Coronary artery (tissue), 2 donors: Measurements from ENCODE around the gene P2RX6.
"Not testable (repeated sequence)": the region's sequence is repeated elsewhere in the genome, so short reads cannot be mapped to it uniquely, and the experiment has no call there.

Experiments
- DNase-seq: peaks from one replicate; pipeline ENCODE4 v3.0.0-alpha.2; 2017; ENCODE audit warnings: low spot score
- H3K27ac ChIP-seq, 2 donors: fragments of 200-600 bp; sonication (generic); one replicate each; pipeline ENCODE4 v1.5.1; 2016 to 2019
- H3K4me3 ChIP-seq: fragments of 200-600 bp; sonication (generic); 2 replicates; pipeline ENCODE4 v1.5.1; 2016; ENCODE audit warnings: mild to moderate bottlenecking, moderate library complexity
- TF ChIP-seq, protein P1 (sequence below): fragments of 200-600 bp; sonication (generic); IDR thresholded peaks from one replicate; pipeline ENCODE4 v1.5.1; 2019; ENCODE audit warnings: antibody characterized with exemption

P2RX6 gene

DNA sequence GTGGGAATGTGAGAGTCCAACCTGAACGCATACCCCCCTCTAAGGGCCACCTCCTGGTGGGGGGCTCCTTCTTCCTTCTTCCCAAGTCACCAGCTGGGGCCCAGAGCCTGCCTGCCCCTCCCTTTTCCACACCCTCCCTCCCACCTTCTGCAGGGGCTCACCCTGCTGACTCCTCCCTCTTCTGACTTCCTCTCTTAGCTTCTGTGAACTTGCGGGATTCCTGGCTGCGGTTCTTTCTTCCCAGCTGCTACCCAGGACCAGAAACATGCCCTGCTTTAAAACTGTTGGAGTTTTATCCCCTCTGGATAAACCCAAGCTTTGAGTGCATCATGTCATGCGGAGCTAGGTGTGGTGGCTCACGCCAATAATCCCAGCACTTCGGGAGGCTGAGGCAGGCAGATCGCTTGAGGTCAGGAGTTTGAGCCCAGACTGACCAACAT, 40.9 kb downstream of the P2RX6 start:
- TF ChIP-seq, protein P1, sequence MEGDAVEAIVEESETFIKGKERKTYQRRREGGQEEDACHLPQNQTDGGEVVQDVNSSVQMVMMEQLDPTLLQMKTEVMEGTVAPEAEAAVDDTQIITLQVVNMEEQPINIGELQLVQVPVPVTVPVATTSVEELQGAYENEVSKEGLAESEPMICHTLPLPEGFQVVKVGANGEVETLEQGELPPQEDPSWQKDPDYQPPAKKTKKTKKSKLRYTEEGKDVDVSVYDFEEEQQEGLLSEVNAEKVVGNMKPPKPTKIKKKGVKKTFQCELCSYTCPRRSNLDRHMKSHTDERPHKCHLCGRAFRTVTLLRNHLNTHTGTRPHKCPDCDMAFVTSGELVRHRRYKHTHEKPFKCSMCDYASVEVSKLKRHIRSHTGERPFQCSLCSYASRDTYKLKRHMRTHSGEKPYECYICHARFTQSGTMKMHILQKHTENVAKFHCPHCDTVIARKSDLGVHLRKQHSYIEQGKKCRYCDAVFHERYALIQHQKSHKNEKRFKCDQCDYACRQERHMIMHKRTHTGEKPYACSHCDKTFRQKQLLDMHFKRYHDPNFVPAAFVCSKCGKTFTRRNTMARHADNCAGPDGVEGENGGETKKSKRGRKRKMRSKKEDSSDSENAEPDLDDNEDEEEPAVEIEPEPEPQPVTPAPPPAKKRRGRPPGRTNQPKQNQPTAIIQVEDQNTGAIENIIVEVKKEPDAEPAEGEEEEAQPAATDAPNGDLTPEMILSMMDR = no peak
- Histone ChIP-seq H3K4me3 (no peak overlapping the region), H3K27ac (no peak overlapping the region)
- DNase-seq = no peak

DNA sequence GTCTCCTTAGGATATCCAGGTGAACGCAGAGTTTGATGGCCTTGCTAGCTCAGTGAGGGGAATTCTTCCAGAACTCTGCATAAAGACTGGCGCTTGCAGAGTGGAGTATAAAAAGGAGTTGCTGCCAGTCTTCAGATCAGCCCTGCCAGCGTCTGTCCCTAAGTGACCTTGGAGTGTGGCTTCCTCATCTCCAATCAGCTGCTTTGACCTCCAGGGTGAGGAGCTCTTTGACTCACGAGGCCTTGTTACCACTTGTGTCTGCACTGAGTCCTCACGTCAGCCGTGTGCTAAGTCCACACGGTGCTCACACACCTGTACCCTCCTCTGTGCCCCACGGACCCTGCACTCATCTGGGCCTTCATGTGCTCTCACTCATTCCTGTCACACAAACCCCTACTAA, 45.4 kb downstream of the P2RX6 start:
- not testable (repeated sequence) for DNase-seq, H3K27ac ChIP-seq

DNA sequence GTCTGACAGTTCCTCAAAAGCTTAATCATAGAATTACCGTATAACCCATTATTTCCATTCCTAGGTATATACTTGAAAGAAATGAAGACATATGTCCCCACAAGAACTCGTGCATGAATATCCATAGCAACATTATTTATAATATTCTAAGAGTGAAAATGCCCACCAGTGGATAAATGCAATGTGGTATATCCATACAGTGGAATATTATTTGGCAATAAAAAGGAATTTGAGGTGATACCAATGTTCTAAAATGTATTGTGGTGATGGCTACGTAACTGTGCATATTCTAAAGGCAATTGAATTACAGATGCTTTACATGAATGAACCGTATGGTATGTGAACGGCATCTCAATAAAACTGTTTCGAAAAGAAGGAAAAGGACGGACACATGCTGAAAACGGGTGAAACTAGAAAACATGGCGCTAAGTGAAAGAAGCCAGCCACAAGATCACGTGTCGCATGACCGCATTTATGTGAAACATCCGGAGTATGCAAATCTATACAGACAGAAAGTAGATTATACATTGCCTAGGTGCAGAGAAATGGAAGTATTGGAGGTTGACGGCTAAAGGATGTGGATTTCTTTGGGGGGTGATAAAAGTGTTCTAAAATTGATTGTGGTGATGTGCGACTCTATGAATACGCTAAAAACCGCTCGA, 46.8 kb downstream of the P2RX6 start:
- not testable (repeated sequence) for H3K4me3 ChIP-seq, DNase-seq, H3K27ac ChIP-seq

More for the DNA sequence above, 45.4 kb downstream of the P2RX6 start:
- not testable (repeated sequence) for H3K4me3 ChIP-seq

DNA sequence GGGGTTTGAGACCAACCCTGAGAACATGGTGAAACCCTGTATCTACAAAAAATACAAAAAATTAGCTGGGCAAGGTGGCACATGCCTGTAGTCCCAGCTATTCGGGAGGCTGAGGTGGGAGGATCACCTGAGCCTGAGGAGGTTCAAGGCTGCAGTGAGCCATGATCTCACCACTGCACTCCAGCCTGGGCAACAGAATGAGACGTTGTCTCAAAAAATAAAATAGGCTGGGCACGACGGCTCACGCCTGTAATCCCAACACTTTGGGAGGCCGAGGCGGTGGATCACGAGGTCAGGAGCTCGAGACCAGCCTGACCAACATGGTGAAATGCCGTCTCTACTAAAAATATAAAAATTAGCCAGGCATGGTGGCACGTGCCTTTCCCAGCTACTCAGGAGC, 49.5 kb downstream of the P2RX6 start:
- DNase-seq, H3K27ac ChIP-seq, H3K4me3 ChIP-seq: not testable (repeated sequence)

DNA sequence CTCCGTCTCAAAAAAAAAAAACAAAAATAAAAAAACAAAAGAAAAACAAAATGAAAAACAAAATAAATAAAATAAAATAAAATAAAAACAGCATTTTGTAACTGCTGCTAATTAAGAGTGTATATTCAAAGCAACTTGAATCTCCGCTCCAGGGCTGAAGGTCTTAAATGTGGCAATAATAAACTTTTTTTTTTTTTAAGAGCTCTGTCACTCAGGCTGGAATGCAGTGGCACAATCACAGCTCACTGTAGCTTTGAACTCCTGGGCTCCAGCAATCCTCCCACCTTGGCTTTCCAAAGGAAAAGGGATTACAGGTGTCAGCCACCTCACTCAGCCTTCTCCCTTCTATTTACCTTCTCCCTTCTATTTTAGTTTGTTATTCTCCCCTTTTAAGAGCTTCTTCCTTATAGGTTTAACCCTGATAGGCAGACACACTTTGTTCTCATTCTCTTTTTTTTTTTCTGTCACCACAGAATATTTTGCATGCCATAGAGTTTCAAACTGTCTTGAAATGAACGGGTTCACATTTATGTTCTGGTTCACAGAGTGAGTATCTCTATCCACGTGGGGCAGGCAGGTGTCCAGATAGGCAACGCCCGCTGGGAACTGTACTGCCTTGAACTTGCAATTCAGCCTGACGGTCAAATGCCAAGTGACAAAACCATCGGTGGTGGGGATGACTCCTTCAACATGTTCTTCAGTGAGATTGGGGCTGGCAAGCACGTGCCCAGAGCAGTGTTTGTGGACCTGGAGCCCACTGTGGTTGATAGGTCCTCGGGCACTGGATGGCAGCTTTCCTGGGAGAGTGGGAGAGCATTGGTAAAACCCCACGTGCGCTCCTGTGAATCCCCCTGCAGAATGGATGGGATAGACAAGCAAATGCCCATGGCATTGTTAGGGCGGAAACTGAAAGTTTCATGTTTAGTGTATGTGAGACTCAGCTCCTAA, 50.2 kb downstream of the P2RX6 start:
- TF ChIP-seq, protein P1 = no peak
- Histone ChIP-seq H3K27ac (no peak overlapping the region), H3K4me3 (no peak overlapping the region)
- DNase-seq = no peak

DNA sequence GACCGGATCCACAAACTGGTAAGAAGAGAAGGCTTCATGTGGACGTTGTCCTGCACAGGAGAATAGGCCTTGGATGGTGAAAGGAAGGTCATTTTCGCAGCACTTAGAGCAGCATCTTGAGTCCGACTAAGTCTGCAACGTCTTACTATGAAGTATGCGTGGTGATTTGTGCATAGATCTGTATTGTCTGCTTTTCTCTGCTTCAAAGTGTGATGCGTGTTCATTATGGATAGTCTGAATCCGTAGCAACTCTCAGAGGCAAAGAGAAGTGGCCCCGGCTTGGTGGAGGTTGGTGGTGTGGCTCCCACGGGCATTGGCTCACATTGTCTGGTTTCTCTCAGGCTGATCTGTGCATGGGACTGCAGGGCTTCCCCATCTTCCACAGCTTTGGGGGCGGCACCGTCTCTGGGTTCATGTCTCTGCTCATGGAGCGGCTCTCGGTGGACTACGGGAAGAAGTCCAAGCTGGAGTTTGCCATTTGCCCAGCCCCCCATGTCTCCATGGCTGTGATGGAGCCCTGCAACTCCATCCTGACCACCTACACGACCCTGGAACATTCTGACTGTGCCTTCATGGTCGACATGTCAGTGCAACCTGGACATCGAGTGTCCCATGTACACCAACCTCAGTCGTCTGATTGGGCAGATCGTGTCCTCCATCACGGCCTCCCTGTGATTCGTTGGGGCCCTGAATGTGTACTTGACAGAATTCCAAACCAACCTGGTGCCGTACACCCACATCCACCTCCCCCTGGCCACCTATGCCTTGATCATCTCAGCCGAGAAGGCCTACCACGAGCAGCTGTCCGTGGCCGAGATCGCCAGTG, 52.3 kb downstream of the P2RX6 start:
- TF ChIP-seq, protein P1 = no peak
- no peak for DNase-seq
- Histone ChIP-seq H3K27ac (no peak overlapping the region), H3K4me3 (no peak overlapping the region)

DNA sequence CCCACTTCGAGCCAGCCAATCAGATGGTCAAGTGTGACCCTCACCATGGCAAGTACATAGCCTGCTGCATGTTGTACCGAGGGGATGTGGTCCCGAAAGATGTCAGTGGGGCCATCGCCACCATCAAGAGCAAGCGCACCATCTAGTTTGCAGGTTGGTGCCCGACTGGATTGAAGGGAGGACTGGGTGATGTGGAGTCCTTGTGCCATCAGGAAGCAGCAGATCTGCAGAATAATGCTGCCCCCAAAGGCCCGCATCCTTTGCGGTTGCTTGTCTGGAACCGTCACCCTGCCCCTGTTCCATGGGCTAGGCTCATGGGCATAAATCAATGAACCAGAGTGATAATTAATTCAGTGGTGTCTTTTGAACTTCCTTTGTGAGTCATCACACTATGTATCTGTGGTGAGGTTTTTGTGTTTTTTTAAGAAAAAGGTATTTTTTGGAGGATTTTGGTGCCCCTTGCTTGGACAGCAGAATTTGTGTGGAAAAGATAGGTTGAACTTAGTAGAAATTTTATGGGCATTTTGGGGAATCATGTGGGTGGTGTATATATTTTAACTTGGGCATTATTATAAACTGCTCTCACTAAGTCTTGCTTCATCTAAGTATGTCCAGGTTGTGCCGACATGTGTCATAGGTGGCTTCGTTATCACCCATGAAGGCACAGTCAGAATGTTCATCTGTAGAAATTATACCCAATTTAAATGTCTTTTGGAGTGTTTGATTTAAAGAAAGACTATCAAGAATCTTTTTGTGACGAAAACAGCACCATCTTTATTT, 53.1 kb downstream of the P2RX6 start:
- no peak for DNase-seq
- TF ChIP-seq, protein P1 = no peak
- no peak overlapping the region for H3K4me3 ChIP-seq
- no peak overlapping the region for H3K27ac ChIP-seq
